Right atrium auricular region (tissue), 2 donors: ENCODE results near the gene ANKRD33. TPM values are rescaled to one million over a fixed set of nuclear protein-coding genes. Genes with fewer than 3 reads are reported as not detected.

Source experiments
- DNase-seq: peaks from one replicate; pipeline ENCODE4 v3.0.0-alpha.2; 2019; ENCODE audit warnings: low spot score
- H3K27ac ChIP-seq, 2 donors: fragments of 200-600 bp; sonication (generic); 1 replicate in 1 of 2; 2 replicates in 1 of 2; pipeline ENCODE4 v1.5.1; 2016 to 2019
- H3K27me3 ChIP-seq, 2 donors: fragments of 200-600 bp; sonication (generic); one replicate each; pipeline versions ENCODE4 v1.5.1 to v1.6.0; 2017 to 2019
- H3K36me3 ChIP-seq: fragments of 200-600 bp; sonication (generic); one replicate; pipeline ENCODE4 v1.5.1; 2016
- H3K4me1 ChIP-seq, 2 donors: fragments of 200-600 bp; sonication (generic); one replicate each; pipeline versions ENCODE4 v1.5.1 to v1.6.0; 2017 to 2019
- H3K4me3 ChIP-seq, 2 donors: fragments of 200-600 bp; sonication (generic); 1 replicate in 1 of 2; 2 replicates in 1 of 2; pipeline ENCODE4 v1.5.1; 2017 to 2019; ENCODE audit warnings: mild to moderate bottlenecking in 1 of 2, moderate library complexity in 1 of 2
- H3K9me3 ChIP-seq, 2 donors: fragments of 200-600 bp; sonication (generic); one replicate each; pipeline ENCODE4 v1.5.1; 2019
- CTCF ChIP-seq, 2 donors: fragments of 200-600 bp; sonication (generic); IDR thresholded peaks; one replicate each; pipeline ENCODE4 v1.5.1; 2019; ENCODE audit warnings: antibody characterized with exemption in 2 of 2
- total RNA-seq, 2 donors: library from RNA; depleted of rRNA; stranded (reverse); fragments of >200 nt; gene quantifications; one replicate each; pipeline ENCODE4 v1.1.0, GENCODE V29; 2016

ANKRD33 gene
- total RNA-seq, 2 donors from 2014 or later, result not detected

DNA sequence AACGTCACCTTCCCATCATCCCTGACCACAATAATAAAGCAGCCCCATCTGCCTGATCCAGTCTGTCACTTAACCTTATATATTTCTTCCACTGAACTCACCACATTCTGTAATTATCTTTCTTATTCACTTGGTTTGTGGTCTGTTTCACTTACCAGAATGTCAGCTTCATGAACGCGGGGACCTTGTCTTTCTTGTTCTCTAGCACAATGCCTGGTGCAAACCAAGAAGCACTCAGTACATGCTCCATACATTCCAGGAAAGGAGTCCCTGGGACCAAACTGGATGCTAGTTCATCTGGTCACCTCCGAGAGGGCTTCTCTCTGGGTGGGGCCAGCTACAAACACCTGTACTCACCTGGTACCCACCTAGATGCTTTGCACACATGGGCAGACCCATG is 17.4 kb upstream of the ANKRD33 start:
- Histone ChIP-seq H3K4me3 (no peak overlapping the region), H3K27ac (no peak overlapping the region), H3K4me1 (peaks cover 0 to 19% of the 10 kb centered on the region in 2 donors), H3K36me3 (no peaks in the 10 kb centered on the region), H3K9me3 (no peaks in the 10 kb centered on the region), H3K27me3 (peaks cover 4 to 6% of the 10 kb centered on the region in 2 donors)
- no peak for DNase-seq
- TF ChIP-seq CTCF (IDR thresholded peaks at IDR 0.05), result no peak

DNA sequence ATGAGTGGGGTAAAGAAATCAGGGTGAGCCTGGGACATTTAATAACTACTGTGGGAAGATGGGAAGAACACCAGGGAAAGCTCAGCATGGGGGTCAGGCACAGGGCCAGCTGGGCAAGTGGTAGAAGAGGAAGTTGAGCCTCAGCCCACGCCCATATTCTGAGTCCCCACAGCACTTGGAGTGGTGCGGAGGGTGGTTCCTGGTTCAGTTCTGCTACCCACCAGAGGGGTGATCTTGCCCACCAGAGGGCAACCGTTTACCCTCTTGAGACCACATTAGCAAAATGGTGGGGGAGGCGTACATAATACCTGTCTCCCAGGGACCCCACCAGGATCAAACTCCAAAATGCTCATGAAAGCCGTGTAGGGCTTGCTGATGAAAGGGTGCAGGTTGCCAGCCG is 16.8 kb upstream of the ANKRD33 start:
- no peak overlapping the region for H3K27ac ChIP-seq
- no peak overlapping the region for H3K4me3 ChIP-seq
- TF ChIP-seq CTCF (IDR thresholded peaks at IDR 0.05), result no peak
- H3K4me1 ChIP-seq, result peaks cover 0 to 19% of the 10 kb centered on the region in 2 donors
- no peaks in the 10 kb centered on the region for H3K36me3 ChIP-seq
- no peaks in the 10 kb centered on the region for H3K9me3 ChIP-seq
- peaks cover 4 to 6% of the 10 kb centered on the region in 2 donors for H3K27me3 ChIP-seq
- no peak for DNase-seq

GRCh38 chr12:51871918-51872688 is 15.8 kb upstream of the ANKRD33 start:
- DNase-seq, result no peak
- H3K9me3 ChIP-seq, result no peaks in the 10 kb centered on the region

DNA sequence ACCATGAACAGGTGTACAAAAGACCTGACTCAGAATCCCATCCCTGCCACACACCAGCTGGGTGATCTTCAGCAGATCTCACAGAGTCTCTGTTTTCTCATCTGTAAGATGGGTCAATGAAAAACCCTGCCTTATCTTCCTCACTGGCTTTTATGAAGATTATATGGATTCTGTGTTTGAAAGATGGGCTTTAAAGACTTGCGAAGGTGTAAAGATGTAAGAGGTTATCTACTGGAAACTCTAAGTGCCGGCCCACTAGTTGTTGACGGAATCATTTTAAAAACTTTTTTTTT is 15.3 kb upstream of the ANKRD33 start:
- TF ChIP-seq CTCF (IDR thresholded peaks at IDR 0.05), result no peak
- Histone ChIP-seq H3K4me1 (peaks cover 0 to 19% of the 10 kb centered on the region in 2 donors), H3K36me3 (no peaks in the 10 kb centered on the region), H3K4me3 (no peak overlapping the region), H3K27ac (no peak overlapping the region), H3K9me3 (no peaks in the 10 kb centered on the region), H3K27me3 (peaks cover 4 to 6% of the 10 kb centered on the region in 2 donors)
- DNase-seq, result no peak

More at GRCh38 chr12:51871918-51872688, 15.8 kb upstream of the ANKRD33 start:
- H3K4me3 ChIP-seq, result no peak overlapping the region
- no peaks in the 10 kb centered on the region for H3K36me3 ChIP-seq
- peaks cover 4 to 6% of the 10 kb centered on the region in 2 donors for H3K27me3 ChIP-seq
- no peak overlapping the region for H3K27ac ChIP-seq
- H3K4me1 ChIP-seq, result peaks cover 0 to 19% of the 10 kb centered on the region in 2 donors
- TF ChIP-seq CTCF (IDR thresholded peaks at IDR 0.05), result no peak

- peaks cover 0 to 18% of the 10 kb centered on the region in 2 donors for H3K4me1 ChIP-seq
- no peaks in the 10 kb centered on the region for H3K9me3 ChIP-seq
- H3K27ac ChIP-seq, result no peak overlapping the region
- TF ChIP-seq CTCF (IDR thresholded peaks at IDR 0.05), result no peak
- no peak overlapping the region for H3K4me3 ChIP-seq
- DNase-seq, result no peak
- peaks cover 4 to 6% of the 10 kb centered on the region in 2 donors for H3K27me3 ChIP-seq
- H3K36me3 ChIP-seq, result no peaks in the 10 kb centered on the region
These were observed 14.5 kb upstream of the ANKRD33 start for GRCh38 chr12:51873251-51873994.
